Choroid plexus epithelial cell (primary cell): Measurements from ENCODE around the gene TREH.

Experiments
- DNase-seq: peaks from one replicate; pipeline ENCODE4 v3.0.0-alpha.2; 2010; ENCODE audit warnings: low read depth
- H3K4me3 ChIP-seq: 2 replicates; pipeline ENCODE4 v1.5.1; 2011; ENCODE audit warnings: low read depth, mild to moderate bottlenecking, control low read depth, low read length, moderate library complexity
- TF ChIP-seq, protein P1 (sequence below): conservative IDR thresholded peaks from 2 replicates; pipeline ENCODE4 v1.5.1; 2011; ENCODE audit warnings: low read depth, mild to moderate bottlenecking, control low read depth, inconsistent platforms, low read length, moderate library complexity

Gene TREH

DNA sequence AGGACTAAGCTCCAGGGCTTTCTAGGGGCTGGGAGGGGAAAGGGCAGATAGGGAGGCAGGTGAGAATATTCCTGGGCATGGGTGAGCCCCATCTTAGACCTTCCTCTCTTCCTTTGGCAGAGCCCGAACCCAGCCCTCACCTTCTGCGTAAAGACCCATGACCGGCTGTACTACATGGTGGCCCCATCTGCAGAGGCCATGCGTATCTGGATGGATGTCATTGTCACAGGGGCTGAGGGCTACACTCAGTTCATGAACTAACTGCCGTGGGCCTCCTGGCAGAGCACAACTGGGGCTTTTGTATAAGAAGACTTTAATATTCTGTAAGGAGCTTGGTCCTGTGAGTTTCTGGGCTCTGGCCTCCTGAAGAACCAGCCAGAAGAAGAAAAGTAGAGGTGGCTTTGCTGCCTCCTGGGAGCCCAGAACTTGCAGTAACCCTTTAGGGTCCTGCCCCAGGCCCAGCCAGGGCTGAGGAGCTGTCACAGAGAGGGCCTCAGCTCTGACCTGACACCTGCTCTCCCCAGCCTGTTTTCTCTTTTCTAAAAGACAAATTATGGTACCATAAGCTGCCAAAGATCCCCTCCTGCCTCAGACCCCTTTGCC is 22.8 kb downstream of the TREH start:
- DNase-seq, result no peak
- TF ChIP-seq, protein P1, sequence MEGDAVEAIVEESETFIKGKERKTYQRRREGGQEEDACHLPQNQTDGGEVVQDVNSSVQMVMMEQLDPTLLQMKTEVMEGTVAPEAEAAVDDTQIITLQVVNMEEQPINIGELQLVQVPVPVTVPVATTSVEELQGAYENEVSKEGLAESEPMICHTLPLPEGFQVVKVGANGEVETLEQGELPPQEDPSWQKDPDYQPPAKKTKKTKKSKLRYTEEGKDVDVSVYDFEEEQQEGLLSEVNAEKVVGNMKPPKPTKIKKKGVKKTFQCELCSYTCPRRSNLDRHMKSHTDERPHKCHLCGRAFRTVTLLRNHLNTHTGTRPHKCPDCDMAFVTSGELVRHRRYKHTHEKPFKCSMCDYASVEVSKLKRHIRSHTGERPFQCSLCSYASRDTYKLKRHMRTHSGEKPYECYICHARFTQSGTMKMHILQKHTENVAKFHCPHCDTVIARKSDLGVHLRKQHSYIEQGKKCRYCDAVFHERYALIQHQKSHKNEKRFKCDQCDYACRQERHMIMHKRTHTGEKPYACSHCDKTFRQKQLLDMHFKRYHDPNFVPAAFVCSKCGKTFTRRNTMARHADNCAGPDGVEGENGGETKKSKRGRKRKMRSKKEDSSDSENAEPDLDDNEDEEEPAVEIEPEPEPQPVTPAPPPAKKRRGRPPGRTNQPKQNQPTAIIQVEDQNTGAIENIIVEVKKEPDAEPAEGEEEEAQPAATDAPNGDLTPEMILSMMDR, result no peak
- no peak overlapping the region for H3K4me3 ChIP-seq

GRCh38 chr11:118655486-118656190 is 23.8 kb downstream of the TREH start:
- no peak overlapping the region for H3K4me3 ChIP-seq
- DNase-seq, result no peak
- TF ChIP-seq, protein P1, result no peak

GRCh38 chr11:118653684-118654390 is 25.6 kb downstream of the TREH start:
- TF ChIP-seq, protein P1, result no peak
- DNase-seq, result no peak
- H3K4me3 ChIP-seq, result no peak overlapping the region

GRCh38 chr11:118652681-118653181 is 26.7 kb downstream of the TREH start:
- no peak overlapping the region for H3K4me3 ChIP-seq
- DNase-seq, result no peak
- TF ChIP-seq, protein P1, result no peak

GRCh38 chr11:118651820-118652219 is 27.6 kb downstream of the TREH start:
- no peak overlapping the region for H3K4me3 ChIP-seq
- no peak for DNase-seq
- TF ChIP-seq, protein P1, result no peak

DNA sequence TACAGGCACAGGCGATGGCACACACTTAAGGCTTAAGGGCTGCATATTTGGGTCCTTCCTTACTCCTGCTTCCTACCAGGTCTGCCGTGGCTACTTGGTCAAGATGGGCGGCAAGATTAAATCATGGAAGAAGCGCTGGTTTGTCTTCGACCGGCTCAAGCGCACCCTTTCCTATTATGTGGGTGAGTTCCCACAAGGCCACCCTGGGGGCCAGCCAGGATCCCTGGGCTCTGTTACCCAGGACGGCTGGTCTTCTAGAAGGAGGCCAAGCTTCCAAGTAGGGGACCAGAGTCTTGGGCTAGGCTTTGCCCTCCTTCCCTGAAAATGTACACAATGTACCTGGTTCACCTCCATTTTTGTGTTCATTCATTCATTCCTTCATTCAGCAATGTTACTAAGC is 29.1 kb downstream of the TREH start:
- TF ChIP-seq, protein P1, result no peak
- no peak for DNase-seq
- no peak overlapping the region for H3K4me3 ChIP-seq
